Fibroblast of the aortic adventitia (primary cell): ENCODE measurements around the gene SMC3. TPM values are rescaled to one million over a fixed set of nuclear protein-coding genes. Genes with fewer than 3 reads are reported as not detected.
A peak's percentile ranks its signal among the peaks of the same experiment; 100 is the strongest.

Experiments used
- DNase-seq: peaks from one replicate; pipeline ENCODE4 v3.0.0-alpha.2; 2010; ENCODE audit warnings: low read depth
- H3K4me3 ChIP-seq: 2 replicates; pipeline ENCODE4 v1.5.1; 2011; ENCODE audit warnings: low read depth, mild to moderate bottlenecking, control low read depth, low read length, moderate library complexity
- total RNA-seq: library from RNA; depleted of rRNA; stranded (reverse); fragments of >200 nt; gene quantifications from 2 replicates; pipeline ENCODE4 v1.2.3, GENCODE V29; 2012; ENCODE audit warnings: low replicate concordance
- TF ChIP-seq, protein P1 (sequence below): IDR thresholded peaks from 2 replicates; pipeline ENCODE4 v1.5.1; 2011; ENCODE audit warnings: mild to moderate bottlenecking, low read length, control low read depth, inconsistent platforms; ENCODE audit not compliant: insufficient read depth

The SMC3 gene
- total RNA-seq, 1 donor, result 49.3 TPM

DNA sequence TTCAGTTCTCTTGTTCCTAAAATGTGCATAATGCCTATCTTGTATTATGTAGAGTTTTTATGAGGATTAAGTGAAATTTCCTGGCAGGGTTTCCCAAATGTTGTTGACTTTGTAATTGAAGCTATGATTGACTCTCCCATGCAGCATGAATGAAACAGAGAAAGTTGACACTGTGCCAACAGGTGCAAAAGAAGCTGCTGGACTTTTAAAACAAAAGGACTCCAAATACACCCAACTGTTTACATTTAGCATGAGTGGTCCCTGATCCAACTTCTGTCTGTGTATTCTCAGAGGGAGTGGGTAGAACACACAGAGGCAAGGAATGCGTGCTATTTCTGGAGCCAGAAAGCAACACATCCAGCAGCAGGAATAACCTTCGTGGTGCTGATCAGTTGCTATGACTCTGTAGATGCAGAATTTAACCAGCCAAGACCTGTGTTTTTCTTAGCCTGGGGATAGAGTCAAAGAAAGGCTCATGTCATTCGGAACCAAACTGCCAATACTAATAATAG, 62.2 kb downstream of the SMC3 start:
- TF ChIP-seq, protein P1, sequence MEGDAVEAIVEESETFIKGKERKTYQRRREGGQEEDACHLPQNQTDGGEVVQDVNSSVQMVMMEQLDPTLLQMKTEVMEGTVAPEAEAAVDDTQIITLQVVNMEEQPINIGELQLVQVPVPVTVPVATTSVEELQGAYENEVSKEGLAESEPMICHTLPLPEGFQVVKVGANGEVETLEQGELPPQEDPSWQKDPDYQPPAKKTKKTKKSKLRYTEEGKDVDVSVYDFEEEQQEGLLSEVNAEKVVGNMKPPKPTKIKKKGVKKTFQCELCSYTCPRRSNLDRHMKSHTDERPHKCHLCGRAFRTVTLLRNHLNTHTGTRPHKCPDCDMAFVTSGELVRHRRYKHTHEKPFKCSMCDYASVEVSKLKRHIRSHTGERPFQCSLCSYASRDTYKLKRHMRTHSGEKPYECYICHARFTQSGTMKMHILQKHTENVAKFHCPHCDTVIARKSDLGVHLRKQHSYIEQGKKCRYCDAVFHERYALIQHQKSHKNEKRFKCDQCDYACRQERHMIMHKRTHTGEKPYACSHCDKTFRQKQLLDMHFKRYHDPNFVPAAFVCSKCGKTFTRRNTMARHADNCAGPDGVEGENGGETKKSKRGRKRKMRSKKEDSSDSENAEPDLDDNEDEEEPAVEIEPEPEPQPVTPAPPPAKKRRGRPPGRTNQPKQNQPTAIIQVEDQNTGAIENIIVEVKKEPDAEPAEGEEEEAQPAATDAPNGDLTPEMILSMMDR, result no peak
- peak; percentile 50 for DNase-seq
- H3K4me3 ChIP-seq, result no peak overlapping the region

DNA sequence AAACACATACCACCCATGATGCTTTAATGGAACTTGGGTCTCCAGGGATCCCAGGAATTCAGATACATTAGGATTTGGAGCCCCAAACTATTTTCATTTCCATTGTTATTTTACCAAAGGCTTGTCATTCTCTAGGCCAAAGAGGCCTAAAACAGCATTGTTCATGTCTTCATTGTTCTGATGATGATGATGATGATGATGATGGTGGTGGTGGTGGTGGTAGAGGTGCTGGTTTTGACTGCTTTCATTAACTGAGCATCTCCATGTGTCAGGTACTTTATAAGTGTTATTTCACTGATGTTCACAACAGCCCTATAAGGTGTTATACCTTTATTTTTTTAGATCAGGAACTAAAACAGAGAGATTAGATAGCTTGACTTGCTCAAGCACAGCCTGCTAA, 64.4 kb downstream of the SMC3 start:
- TF ChIP-seq, protein P1, result no peak
- DNase-seq, result no peak
- H3K4me3 ChIP-seq, result no peak overlapping the region

DNA sequence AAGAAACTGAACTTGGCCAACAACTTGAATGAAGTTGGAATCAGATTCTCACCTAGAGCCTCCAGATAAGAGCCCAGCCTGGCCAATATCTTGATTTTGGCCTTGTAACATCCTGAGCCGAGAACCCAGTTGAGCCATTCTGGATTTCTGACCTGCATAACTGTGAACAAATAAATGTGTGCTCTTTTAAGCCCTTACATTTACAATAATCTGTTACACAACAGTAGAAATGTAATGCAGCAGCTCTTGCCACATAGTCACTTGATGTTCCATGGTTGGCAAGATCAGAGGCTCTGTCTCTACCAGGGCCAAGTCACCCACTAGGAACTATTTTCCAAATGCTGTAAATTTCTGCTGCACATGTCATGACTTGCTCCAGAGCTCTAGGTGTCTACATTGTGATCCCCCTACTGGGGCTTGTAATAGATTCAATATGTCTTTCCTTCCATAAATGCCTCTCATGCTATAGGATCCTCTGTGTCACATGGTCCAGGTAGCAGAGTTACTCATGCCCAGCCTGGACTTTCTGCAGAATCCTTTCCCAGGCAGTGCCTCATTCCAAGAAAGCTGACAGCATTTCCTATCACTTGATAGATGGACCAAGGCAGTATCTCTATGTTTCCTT, 65.2 kb downstream of the SMC3 start:
- DNase-seq, result no peak
- TF ChIP-seq, protein P1, result no peak
- no peak overlapping the region for H3K4me3 ChIP-seq

DNA sequence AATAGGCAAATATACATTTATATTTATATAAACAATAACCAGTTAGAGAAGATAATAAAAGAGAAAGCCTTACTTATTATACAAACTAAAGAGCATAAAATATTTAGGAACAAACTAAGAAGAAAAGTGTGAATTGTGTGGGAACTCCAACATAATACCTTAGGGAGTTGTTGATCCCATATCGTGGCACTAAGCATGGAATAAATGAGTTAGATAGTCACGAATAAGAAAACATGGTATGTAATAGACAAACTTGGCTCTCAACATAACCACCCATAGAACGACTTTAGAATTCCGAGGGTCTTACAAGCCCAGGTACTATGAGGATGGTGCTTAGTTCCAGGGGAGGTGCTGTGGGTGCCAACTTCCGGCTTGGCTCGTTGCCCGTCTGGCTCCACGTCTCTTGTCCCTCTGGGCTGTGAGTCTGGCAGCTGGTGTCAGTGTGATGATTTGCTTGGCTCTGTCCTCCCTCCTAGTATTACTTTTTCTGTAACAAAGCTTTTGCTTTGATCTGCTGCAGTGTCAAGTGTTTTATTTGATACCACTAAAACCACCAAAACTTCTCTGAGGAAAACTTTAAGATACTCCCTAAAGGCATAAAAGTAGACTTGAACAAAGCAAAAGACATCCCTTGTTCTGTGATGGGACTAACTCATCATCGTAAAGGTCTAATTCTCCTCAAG, 67.2 kb downstream of the SMC3 start:
- DNase-seq, result no peak
- no peak overlapping the region for H3K4me3 ChIP-seq
- TF ChIP-seq, protein P1, result no peak

DNA sequence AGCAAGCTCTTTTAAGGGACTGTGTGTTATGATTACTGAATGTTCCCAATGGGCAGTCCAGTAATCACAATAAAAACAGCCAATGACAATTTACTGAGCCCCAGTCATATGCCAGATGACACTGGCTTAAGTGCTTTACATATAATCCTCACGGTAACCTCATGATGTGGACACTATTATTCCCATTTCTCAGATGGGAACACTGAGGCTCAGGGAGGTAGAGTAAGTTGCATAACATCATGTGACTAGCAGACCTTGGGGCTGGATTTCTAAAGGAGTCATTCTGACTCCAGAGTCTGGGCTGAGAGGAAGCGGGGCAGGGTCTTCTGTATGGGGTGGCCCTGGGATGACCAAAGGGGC, 69.1 kb downstream of the SMC3 start:
- H3K4me3 ChIP-seq, result no peak overlapping the region
- no peak for DNase-seq
- TF ChIP-seq, protein P1, result no peak

DNA sequence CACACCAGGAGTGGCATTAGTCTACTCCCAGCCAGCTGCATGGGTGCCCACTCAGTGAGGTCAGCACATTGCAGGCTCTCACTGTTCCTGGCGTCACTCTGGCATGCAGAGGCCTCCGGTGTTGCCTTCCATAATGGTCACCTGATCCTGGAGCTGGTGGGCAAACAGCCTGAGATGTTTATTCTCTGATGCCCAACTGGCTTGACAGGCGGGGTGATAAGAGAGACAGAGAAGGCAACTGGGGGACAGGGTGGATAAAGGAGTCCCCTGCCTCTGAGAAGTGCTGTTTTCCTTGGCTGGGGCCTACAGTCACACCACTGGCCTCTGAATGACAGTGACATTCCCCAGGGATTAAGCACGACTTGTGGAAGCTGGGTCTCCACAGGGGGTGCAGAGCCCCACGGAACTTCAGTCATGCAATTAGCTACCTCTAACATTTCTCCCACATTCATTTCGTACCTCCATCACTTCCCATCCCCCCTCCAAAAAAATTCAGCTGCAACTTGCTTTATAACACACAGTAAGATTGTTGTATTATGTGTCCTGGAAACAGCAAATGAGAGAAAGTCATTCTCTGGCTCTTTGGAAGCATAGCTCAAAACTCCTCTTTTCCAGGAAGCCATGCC, 69.5 kb downstream of the SMC3 start:
- no peak overlapping the region for H3K4me3 ChIP-seq
- no peak for DNase-seq
- TF ChIP-seq, protein P1, result no peak
